Globus pallidus (tissue), 1 donor: ENCODE data around the gene MAPT.
"Not testable (repeated sequence)": the region's sequence is repeated elsewhere in the genome, so short reads cannot be mapped to it uniquely, and the experiment has no call there.

Experiments used
- DNase-seq: peaks from one replicate; pipeline ENCODE4 v3.0.0-alpha.2; 2015; ENCODE audit warnings: low spot score

The MAPT gene

DNA sequence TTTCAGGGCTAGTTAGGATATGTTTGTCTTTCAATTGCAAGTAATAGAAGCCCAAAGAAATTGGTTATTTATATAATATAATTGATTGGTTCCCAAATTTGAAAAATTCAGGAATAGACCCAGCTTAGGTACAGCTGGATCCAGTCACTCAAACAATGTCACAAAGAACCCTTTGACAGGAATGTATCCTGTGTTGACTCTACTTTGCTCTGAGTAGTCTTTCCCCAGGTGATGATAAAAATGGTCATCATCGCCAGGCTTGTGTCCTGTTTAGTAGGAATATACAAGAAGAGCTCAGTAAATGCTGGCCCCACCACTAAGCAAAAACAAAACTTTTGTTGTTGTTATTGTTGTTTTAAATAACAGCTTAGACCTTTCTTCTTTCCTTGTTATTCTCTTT, 35.0 kb downstream of the MAPT start:
- no peak for DNase-seq

DNA sequence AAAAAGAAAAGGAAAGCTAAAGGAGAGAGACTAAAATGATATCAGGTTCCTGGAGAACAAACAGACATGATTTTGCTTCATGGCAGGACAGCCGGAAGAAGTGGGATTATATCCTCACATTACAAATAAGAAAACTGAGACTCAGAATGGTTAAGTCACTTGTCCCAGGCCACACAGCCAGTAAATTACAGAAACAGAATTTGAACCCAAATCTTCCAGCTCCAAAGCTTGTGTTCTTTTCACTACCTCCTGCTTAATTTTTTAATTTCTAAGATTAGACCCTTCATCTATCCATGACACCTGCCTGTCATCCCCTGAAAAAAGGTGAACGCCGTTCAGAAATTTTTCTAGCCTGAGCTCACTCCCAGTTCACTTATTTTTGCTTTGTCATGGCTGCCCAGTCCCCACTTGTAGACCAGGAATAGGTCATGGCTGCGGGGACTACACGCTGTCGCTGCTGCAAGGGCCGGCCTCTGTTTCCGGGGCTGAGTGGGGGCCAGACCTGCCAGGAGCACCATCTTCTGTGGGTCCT, 36.1 kb downstream of the MAPT start:
- DNase-seq: no peak

DNA sequence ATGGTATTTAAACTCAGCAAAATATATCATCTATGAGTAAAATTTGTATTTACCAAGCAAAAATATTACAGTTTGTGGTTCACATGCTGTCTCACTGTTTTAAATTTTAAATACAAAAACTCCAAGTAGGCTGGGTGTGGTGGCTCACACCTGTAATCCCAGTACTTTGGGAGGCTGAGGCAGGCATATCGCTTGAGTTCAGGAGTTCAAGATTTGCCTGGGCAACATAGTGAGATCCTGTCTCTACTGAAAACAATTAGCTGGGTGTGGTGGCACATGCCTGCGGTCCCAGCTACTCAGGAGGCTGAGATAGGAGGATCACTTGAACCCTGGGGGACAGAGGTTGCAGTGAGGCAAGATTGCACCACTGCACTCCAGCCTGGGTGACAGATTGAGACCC, 37.3 kb downstream of the MAPT start:
- DNase-seq: no peak

DNA sequence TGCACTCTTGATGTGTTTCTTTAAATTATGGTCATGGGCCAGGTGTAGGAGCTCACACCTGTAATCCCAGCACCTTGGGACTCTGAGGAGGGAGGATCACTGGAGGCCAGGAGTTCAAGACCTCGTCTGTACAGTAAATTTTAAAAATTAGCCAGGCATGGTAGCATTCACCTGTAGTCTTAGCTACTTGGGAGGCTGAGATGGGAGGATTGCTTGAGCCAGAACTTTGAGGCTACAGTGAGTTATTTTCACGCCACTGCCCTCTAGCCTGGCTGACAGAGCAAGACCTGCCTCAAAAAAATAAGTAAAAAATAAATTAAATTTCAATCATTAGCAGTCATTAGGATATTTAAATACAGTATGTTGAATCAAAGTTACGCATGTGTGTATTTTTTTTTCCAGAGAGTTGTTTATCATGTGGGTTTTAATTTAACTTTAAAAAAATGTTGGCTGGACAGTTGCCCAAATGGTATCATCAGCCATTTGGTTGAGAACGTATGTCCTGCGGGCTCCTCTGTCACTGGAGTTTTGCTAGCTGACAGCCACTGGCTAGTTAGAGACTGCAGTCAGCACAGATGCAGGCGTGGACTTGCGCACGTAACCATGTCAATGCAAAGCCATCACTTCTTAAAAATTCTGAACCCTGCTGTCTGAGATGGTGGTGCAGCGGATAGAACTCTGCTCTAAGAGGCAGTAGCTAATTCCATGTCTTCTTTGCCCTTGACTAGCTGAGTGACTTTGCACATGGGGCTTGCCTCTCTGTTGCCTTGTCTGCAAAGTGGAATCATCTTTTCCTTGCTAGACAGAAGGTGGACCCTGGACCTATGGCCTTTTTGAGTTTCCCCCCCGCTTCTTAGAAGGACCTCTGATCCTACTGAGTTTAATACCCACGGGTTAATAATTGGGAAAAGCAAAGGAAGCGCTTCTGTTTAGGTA, 40.0 kb downstream of the MAPT start:
- no peak for DNase-seq

DNA sequence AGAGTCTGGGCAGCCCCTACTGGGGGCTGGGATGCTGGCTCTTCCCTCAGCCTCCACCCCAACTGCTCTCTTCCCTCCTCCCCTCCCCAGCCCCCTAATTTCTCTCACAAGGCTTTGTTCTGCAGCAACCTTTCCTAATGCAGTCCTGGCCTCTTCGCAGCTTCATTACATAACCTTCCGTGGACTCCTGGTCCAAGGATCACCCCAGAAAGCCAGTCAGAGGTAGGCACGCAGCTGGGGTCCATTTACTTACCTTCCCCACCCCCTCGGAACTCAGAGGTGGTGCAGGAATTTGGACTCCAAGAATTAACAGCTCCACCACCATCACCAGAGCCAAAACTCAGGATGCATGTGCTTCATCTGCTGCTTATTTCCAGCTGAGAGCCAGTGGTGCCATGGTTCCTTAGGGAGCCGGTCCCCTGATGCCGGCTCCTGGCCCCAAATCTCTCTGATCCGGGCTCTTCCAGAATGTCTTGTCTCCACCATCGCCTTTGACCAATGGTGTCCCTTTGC, 40.9 kb downstream of the MAPT start:
- no peak for DNase-seq

DNA sequence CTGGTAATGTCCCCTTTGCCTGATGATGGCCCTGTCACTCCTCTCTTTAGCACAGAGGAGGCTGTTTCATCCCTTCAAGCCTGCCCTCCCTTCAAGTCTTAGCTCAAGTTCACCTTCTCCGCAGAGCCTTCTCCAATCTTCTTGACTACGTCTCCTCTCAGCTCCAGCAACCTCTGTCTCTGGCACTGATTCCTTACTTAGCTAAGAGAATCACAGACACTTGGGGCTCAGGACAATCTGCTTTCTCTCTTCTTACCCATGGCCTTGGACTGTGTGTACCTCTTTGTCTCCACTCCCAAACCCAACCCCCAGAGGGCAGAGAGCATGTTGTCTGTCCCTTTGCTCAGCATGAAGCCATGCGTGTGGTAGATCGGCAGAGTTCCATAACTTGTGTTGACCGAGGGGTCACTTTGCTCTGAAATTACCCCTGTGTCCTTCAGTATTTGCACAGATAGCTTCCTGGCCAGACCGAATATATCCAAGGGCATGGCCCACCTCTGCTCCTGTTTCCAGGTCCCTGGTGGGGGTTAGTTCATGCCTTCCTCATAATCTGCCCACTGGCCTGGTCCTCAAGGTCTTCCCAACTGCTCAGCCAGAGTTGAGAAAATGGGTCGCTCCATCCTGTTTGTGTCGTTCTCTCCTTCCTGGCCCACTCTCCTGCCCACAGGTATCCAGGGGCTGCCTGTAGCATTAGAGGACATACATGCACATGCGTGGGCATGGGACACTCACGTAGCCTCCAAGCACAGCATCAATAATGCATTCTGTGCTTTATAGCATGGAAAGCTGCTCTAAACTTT, 41.6 kb downstream of the MAPT start:
- no peak for DNase-seq

DNA sequence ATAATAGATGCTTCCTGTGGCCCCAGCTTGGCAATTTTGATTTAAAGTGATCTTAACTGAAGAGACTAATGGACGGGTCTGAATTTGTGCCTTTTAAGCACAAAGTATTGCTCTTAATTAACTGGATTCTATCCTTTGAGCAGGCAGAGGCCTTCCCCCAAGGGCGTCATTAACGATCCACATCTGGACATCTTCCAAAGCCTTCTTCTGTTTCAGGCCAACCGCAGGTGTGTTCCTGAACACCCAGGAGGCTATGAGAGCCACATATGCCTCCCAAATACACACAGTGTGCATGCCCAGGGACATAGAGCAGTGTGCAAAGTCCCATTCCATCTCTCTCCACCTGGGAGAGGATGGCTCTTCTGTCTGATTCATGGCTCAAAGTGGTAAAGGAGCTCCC, 42.3 kb downstream of the MAPT start:
- DNase-seq: no peak

DNA sequence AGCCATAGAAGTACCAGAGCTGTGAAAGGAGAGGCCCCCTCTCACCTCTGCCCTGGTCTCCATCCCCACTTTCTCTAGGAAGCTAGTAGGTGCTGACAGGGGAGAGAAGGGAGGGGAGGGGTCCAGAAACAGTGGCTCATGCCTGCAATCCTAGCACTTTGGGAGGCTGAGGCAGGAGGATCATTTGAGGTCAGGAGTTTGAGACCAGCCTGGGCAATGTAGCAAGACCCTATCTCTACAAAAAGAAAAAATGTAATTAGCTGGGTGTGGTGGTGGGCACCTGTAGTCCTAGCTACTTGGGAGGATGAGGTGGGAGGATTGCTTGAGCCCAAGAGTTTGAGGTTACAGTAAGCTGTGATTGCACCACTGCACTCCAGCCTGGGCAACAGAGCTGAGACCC, 42.8 kb downstream of the MAPT start:
- not testable (repeated sequence) for DNase-seq

DNA sequence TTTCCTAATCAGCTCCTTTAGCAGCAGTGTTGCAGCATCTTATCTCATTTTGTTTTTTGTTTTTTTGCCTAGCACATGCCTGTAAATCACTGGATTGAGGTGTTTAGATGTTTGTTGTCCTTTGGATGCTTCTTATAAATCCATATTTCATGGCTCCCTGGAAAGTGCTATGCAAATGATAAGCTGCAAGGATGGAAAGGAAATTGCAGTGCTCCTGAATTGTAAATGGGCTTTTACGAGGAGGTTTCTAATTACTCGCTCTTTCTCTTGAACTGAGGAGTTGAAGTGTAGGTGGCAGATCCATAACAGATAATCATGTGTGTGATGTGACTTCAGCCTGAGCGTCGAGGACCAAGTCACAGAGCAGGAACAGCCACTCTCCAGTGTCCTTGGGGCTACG, 45.0 kb downstream of the MAPT start:
- no peak for DNase-seq

DNA sequence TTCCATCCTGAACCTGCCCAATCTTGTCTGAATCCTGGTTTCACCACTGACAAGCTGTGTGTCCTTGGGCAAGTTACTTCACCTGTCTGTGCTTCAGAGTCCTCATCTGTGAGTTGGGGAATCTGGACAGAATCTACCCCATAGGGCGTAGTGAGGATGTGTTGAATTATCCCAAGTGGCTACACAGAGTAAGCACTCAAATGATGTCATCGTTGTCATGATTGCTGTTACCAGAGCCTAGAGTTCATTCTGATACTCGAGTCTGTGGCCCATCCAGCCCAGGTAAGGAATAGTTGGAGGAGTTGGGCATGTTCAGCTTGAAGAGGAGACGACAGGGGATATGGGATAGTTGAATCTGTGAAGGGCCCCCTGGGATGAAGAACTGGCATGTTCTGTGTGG, 45.9 kb downstream of the MAPT start:
- DNase-seq: no peak

DNA sequence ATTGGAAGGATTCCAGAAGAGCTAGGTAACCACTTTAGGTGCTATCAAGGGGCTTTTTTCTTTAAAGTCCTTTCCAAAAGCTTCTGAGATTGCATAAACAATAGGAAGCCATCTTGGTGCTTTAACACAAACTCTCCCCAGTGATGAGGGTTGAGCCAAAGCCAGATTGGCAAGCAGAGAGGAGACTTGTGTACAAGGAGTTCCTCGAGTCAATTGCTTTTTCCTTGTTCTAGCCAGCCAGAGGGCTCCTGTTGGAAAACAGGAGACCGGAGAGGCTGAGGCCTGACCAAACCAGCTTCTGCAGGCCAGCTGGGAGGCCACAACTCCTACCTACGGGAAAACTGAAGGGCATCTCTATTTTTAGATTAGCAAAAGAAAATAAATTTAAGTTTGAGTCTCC, 46.5 kb downstream of the MAPT start:
- peak; percentile 88 for DNase-seq

DNA sequence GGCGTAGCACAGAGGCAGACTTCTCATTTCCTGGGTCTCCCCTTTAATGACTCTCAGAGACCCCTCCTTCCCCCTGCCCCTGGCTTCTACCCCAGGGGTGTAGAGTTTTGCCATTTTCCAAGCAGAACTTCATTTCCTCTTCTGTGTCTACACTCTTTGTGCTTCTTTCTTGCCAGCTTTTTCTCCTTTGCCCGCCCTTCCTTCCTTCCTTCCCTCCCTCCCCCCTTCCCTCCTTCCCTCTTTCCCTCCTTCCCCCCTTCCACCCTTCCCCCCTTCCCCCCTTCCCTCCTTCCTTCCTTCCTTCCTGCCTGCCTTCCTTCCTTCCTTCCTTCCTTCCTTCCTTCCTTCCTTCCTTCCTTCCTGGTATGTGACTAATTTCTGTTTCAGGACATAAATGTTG, 47.0 kb downstream of the MAPT start:
- DNase-seq: no peak

DNA sequence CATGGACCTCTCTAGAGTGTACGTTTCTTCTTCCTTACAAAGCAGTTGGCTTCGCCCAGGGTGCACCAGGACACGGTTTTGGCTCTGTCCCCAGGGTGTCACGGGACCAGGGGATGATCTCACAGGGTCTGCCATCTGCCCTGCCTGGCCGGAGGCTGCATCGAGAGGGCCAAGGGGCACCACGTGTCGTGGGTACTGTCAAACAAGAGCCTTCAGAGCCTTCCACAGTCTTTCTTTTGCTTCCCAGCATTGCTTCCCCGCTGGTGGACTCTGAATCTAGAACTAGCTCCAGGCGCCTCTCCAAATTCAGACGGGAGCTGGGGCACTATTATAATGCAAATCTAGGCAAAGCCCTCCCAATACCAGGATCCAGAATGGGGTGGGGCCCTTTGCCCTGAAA, 47.9 kb downstream of the MAPT start:
- DNase-seq: peak; percentile 99

DNA sequence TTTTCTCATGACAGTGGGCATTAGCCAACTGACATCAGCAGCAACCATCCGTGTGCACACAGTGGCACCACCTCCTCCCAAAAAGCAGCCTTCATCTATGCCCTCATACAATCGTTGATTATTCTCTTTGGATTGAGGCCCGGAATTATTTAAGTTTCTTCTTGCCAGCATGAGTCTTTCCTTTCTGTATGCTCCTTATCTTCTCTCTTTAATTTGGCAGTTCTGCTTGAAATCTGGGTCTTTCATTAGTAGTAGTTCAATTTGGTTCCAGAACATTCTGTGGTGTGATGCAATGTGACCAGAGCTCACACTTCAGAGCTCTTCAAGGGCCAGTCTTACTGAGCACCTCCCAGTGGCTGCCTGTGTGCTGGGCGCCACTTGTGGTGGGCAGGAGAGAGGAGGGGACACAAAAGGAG, 52.5 kb downstream of the MAPT start:
- peak; percentile 89 for DNase-seq

DNA sequence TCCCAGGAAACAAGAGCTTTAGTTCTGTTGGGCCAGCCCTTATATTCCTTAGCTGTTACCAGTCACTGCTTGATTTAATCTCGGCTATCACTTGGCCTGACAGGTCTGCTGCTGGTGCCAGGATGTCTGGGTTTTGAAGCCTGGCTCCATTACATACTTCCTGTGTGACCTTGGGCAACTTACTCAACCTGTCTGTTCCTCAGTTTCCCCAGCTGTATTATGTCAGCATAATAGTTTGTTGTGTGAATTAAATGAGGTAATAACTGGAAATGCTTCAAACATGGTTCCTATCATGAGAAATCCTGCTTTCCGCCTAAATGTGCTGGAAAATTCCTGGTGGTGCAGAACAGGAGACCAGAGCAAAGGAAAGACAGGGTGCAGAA, 54.1 kb downstream of the MAPT start:
- no peak for DNase-seq

DNA sequence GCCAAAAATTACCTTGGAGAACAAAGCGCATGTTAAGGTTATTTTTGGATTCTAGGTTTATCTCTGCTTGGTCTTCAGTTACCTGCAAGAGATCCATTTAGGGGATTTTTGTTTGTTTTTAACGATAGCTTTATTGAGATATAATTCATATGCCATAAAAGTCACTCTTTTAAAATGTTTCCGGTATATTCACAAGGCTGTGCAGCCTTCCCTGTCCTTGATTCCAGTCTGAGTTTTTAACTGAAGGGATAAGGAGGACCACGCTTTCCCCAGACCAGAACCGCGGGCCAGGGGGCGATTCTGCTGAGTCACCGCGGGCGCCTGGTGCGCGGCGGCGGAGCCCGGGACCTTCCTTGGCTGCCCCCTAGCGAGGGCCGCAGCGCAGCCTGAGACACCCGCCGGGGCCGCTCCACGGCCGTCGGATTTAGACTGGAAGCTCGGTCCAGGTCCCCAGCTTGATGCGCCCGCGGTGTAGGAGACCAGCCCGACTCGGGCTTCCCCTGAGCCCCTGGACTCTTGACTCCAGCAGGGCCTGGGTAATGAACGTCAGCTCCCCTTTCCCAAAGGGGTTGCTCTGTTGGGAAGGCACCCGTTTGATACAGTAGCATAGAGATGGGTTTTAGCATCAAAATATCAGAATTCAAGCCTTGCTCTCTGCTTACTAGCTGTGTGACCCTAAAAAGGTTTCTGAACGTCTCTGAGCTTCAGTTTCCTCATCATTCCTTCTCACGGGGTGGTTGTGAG, 54.7 kb downstream of the MAPT start:
- peak; percentile 75 for DNase-seq

DNA sequence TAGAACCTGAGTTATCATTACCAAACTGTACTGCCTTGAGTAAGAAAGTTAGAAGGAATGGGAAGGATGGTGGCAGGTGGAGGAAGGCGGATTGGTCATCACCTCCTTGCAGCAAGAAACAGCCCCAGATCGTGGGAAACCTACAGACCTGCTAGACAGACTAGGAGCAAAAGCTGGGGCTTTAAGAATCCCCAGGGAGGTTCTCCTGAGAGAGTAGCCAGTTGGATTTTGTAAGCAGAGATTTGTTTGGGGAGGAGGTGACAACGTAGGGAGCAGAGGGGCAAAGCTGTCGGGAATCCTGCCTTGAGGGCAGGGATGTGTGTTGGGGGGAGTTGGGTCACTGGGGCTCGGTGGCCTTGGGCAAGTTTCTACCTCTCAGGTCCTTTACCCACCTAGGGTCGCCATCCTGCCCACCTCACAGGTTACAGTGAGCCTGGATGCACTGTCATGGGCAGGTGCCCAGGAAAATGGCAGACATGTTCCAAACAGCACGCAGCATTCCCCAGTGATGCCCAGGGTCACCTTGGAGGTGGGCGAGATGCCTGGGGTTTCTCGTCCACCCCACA, 55.5 kb downstream of the MAPT start:
- no peak for DNase-seq

DNA sequence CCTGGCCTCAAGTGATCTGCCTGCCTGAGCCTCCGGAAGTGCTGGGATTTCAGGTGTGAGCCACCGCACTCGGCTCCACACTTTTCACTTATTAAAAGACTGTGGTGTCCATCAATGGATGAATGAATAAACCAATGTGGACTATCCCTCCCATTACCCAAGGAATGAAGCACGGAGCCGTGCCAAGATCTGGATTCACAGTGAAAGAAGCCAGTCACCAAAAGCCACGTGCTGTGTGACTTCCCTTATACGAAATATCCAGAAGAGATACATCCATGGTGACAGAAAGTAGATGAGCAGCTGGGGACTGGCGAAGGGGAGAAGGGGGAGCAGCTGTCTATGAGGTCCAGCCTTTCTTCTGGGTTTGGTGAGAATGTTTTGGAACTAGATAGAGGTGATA, 56.5 kb downstream of the MAPT start:
- no peak for DNase-seq

DNA sequence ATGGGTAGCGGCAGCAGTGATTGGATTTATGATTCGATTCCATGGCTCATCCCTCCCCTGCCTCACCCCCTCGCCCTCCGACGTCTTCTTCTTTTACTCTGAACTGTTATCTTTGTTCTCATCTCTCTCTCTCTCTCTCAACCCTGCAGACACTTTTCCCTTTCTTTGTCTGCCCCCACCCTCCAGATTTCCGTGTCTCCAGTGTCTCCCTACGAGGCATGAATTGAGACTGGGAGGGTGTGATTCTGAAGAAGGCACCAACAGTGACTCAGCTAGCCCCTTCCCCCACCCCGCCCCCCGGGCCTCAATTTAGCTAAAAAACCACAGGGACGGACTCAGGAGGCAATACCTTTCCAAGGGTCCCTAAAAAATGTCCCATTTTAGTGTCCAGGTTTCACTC, 57.0 kb downstream of the MAPT start:
- DNase-seq: no peak

DNA sequence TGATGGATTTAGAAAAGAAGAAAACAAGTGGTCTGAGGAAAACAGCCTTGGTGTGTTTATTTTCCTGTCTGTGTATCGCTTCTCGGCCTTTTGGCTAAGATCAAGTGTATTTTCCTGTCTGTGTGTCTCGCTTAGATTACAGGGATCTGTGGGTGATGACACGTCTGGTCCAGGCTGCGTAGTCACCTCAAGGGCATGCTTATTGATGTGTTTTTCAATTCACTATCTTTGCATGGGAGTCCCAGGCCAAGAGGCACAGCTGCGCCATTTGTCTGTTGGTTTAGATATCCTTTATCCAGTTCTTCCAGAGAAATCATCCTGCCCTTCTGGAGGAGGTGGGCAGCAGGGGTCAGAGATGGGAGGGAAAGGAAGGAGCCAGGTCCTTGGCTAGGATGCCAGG, 57.6 kb downstream of the MAPT start:
- DNase-seq: no peak

DNA sequence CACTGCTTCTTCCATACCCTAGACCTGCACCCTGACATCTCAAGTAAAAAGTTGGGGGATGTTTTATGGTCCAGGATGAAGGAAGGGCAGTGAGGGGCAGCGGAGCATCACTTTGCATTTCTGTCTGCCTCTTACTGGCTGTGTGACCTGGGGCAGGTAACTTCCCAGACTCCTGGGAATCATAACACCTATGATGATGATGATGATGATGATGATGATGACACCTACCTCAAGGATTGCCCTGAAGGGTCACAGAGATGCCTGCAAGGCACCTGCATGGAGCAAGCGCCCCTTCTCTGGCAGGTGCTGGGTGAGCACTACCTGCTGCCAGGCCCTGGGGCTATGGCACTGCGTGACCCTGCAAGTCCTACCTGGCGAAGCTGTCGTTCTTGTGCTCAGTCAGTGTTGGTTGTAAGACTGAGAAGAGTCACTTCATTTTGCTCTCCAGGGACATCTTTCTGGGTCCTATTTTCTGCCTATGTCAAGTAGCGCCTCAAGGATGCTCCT, 58.5 kb downstream of the MAPT start:
- DNase-seq: no peak

DNA sequence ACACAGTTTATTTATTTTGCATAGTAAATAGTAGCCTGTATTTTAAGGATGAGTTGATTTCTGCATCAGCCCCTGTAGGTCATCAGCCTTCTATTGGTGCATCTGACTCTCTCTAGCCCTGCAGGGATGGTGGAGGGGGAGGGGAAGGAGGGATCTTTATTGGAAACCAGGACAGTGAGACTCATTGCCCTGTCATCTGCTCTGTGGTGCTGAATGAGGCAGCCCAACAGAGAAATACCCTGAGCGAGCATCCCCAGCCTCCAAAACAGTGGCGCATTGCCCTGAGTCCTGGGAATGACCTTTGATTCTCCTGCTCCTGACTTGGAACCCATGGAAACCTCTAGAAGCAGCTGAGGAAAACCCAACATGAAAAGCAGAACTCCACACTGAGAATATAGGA, 59.2 kb downstream of the MAPT start:
- no peak for DNase-seq
